GM06990 (cell line): ENCODE data around the gene ANKRD11.

Experiments used
- DNase-seq: peaks from one replicate; pipeline ENCODE4 v3.0.0-alpha.2; 2011; ENCODE audit not compliant: insufficient read length; ENCODE audit errors: extremely low read depth
- H3K27me3 ChIP-seq: replicated peaks from 2 replicates; pipeline ENCODE4 v1.6.0; 2011; ENCODE audit warnings: low read length; ENCODE audit not compliant: control insufficient read depth, insufficient read depth
- H3K36me3 ChIP-seq: 2 replicates; pipeline ENCODE4 v1.5.1; 2011; ENCODE audit warnings: low read length; ENCODE audit not compliant: control insufficient read depth, insufficient read depth
- H3K4me3 ChIP-seq: replicated peaks from 2 replicates; pipeline ENCODE4 v1.5.1; 2011; ENCODE audit warnings: low read depth, mild to moderate bottlenecking, control low read depth, low read length
- CTCF ChIP-seq: IDR thresholded peaks from 2 replicates; pipeline ENCODE4 v1.5.1; 2011; ENCODE audit warnings: low read length, control low read depth, mild to moderate bottlenecking, inconsistent platforms; ENCODE audit not compliant: insufficient read depth, poor library complexity, severe bottlenecking

Gene ANKRD11

DNA sequence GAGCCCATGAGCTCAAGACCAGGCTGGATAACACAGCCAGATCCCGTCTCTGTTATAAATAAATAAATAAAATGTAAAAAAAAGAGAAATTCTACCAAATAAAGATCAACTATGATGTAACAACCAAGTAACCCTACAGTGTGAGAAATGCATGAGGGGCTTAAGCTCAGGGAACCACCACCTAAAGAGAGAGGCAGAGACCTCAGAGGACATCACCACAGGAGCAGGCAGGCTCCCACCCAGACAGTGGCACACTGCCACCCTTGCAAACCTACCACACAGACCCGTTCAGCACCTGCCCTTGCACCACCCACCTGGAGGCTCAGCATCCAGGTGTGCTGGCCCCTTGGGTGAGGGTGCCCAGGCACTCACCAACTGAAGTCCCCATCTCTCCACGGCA lies 45.6 kb downstream of the ANKRD11 start:
- H3K36me3 ChIP-seq = peaks cover 1% of the 10 kb centered on the region; the same call in 1 of the 2 replicates
- no peak overlapping the region for H3K4me3 ChIP-seq
- H3K27me3 ChIP-seq = no peaks in the 10 kb centered on the region
- DNase-seq = no peak
- TF ChIP-seq CTCF = no peak

- H3K4me3 ChIP-seq = no peak overlapping the region
These were observed 46.1 kb downstream of the ANKRD11 start for GRCh38 chr16:89444151-89444723.

GRCh38 chr16:89443727-89444084 lies 46.7 kb downstream of the ANKRD11 start:
- no peak for TF ChIP-seq CTCF
- peaks cover 1% of the 10 kb centered on the region for H3K36me3 ChIP-seq
- H3K27me3 ChIP-seq = no peaks in the 10 kb centered on the region
- H3K4me3 ChIP-seq = no peak overlapping the region
- DNase-seq = no peak

More at GRCh38 chr16:89444151-89444723, 46.1 kb downstream of the ANKRD11 start:
- DNase-seq = no peak
- Histone ChIP-seq H3K27me3 (no peaks in the 10 kb centered on the region), H3K36me3 (peaks cover 1% of the 10 kb centered on the region; the same call in 1 of the 2 replicates)
- TF ChIP-seq CTCF = no peak

DNA sequence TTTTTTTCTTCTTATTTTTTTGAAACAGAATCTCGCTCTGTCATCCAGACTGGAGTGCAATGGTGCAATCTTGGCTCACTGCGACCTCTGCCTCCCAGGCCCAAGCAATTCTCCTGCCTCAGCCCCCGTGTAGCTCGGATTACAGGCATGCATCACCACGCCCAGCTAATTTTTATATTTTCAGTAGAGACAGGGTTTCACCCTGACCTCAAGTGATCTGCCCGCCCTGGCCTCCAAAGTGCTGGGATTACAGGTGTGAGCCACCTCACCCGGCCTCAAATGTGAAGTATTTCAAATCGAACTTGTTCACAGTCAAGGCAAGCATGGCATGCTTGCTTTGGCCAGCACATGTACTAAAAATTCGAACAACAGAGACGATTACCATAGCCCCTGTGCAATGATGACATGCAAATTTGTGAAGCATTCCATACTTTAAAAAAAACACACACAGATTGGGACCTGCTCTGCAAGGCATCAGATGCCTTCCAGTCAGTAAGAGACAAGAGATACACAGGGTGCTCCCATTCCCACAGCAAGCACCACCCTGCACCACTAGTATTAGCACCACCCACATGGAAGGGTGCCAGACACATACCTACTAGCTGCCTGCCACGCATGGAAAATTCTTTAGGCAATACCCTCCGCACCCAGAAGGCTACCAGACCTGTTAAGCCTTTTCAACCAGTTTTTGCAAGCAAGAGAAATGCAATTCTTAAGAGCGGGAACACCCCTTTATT lies 47.2 kb downstream of the ANKRD11 start:
- Histone ChIP-seq H3K4me3 (no peak overlapping the region), H3K27me3 (no peaks in the 10 kb centered on the region), H3K36me3 (peaks cover 5% of the 10 kb centered on the region)
- DNase-seq = no peak
- no peak for TF ChIP-seq CTCF

- Histone ChIP-seq H3K36me3 (peaks cover 5% of the 10 kb centered on the region), H3K4me3 (no peak overlapping the region), H3K27me3 (no peaks in the 10 kb centered on the region)
- no peak for DNase-seq
- no peak for TF ChIP-seq CTCF
These were observed 47.8 kb downstream of the ANKRD11 start for GRCh38 chr16:89442588-89442987.
